ENCODE results near the gene FANCE. TPM values are rescaled to one million over a fixed set of nuclear protein-coding genes. Genes with fewer than 3 reads are reported as not detected.

FANCE gene
- total RNA-seq, 1 experiment from 2014 or later = 13.3 TPM

DNA sequence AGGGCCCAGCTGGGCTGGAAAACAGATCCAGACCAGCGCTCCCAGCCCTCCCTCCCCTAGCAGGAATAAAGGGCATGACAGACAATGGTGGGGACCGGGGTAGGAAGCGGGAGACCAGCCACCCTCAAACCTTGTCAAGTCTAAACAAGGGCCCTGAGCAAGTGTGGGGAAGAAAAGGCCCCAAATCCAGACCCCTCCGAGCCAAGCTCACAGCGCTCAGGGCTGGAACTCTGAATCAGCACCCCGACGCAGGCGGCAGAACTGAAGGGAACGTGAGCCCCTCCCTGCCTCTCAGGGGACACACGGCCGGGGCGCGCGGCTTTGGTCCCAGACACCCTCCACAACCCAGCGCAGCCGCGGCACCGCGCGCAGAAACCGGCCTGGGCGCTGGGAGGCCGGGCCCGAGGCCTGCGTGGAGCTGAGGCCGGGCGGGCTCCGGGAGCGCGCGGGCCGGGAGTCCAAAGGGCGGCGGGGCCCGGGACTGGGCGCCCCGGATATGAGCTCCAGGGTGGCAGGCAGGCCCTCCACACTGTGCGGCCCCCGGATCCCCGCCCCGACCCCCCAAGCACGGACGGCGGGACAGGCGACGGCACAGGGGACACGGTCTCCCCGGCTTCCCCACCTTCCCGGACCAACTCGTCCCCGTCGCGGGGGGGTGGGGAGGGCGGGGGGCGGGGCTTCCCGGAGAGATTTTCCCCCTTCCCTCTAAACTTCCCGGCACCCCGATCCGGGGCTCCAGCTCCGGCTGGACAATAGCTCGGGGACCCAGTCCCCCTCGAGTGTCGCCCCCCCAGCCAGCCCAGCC, 44.1 kb downstream of the FANCE start:
- Mint-ChIP-seq H3K9me3 (ENCODE audit: unreplicated experiment) (no peaks in the 10 kb centered on the region), H3K36me3 (ENCODE audit: insufficient read depth, unreplicated experiment) (no peaks in the 10 kb centered on the region), H3K27ac (ENCODE audit: low read depth, unreplicated experiment) (no peak overlapping the region), H3K4me3 (ENCODE audit: unreplicated experiment) (peak overlapping the region; percentile 73), H3K4me1 (ENCODE audit: insufficient read depth, unreplicated experiment) (peaks cover 19% of the 10 kb centered on the region), H3K27me3 (ENCODE audit: insufficient read depth, unreplicated experiment) (no peaks in the 10 kb centered on the region)
- no TSS peak for BruUV-seq (replicated peaks)
- ChIA-PET CTCF (interaction anchor here (0.6 kb wide), 1 partner anchor 28 kb away, joined by 3 read pairs; no protein-coding TSS in a partner anchor), POLR2A (interaction anchor here (0.5 to 4.7 kb wide), 13 partner anchors 10 to 1183 kb away, joined by 3 to 45 read pairs (median 3); partner anchors contain the start of gene RPL10A)
- TF ChIP-seq, protein P1, sequence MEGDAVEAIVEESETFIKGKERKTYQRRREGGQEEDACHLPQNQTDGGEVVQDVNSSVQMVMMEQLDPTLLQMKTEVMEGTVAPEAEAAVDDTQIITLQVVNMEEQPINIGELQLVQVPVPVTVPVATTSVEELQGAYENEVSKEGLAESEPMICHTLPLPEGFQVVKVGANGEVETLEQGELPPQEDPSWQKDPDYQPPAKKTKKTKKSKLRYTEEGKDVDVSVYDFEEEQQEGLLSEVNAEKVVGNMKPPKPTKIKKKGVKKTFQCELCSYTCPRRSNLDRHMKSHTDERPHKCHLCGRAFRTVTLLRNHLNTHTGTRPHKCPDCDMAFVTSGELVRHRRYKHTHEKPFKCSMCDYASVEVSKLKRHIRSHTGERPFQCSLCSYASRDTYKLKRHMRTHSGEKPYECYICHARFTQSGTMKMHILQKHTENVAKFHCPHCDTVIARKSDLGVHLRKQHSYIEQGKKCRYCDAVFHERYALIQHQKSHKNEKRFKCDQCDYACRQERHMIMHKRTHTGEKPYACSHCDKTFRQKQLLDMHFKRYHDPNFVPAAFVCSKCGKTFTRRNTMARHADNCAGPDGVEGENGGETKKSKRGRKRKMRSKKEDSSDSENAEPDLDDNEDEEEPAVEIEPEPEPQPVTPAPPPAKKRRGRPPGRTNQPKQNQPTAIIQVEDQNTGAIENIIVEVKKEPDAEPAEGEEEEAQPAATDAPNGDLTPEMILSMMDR (IDR thresholded peaks at IDR 0.05; ENCODE audit: unreplicated experiment) = no peak
- intact Hi-C loops (cut with micrococcal nuclease) = no loop called here
- DNase-seq (ENCODE audit: unreplicated experiment) = no peak

GRCh38 chr6:35496841-35497570, 44.9 kb downstream of the FANCE start, which contains the start of gene TEAD3:
Gene TEAD3 (minus strand): TSS chr6:35497079.
- no TSS peak for BruUV-seq (replicated peaks)
- TF ChIP-seq, protein P1 (IDR thresholded peaks at IDR 0.05; ENCODE audit: unreplicated experiment) = peak; percentile 31
- H3K27ac Mint-ChIP-seq (ENCODE audit: low read depth, unreplicated experiment) = no peak within 1 kb of the TSS
- ChIA-PET POLR2A (interaction anchor here (0.5 to 4.7 kb wide), 14 partner anchors 10 to 1182 kb away, joined by 3 to 45 read pairs (median 4); partner anchors contain the start of genes PPARD and RPL10A), CTCF (interaction anchor here (0.6 to 1.3 kb wide), 2 partner anchors 27 to 240 kb away, joined by 3 read pairs; partner anchors contain the start of gene ARMC12)
- H3K4me3 Mint-ChIP-seq (ENCODE audit: unreplicated experiment) = peak within 1 kb of the TSS; percentile 73
- DNase-seq (ENCODE audit: unreplicated experiment) = peak; percentile 64
- no peaks in the 10 kb centered on the region for H3K9me3 Mint-ChIP-seq (ENCODE audit: unreplicated experiment)
- peaks cover 17% of the 10 kb centered on the region for H3K4me1 Mint-ChIP-seq (ENCODE audit: insufficient read depth, unreplicated experiment)
- intact Hi-C loops (cut with micrococcal nuclease) = no loop called here
- H3K27me3 Mint-ChIP-seq (ENCODE audit: insufficient read depth, unreplicated experiment) = no peaks in the 10 kb centered on the region
- H3K36me3 Mint-ChIP-seq (ENCODE audit: insufficient read depth, unreplicated experiment) = no peaks in the 10 kb centered on the region

DNA sequence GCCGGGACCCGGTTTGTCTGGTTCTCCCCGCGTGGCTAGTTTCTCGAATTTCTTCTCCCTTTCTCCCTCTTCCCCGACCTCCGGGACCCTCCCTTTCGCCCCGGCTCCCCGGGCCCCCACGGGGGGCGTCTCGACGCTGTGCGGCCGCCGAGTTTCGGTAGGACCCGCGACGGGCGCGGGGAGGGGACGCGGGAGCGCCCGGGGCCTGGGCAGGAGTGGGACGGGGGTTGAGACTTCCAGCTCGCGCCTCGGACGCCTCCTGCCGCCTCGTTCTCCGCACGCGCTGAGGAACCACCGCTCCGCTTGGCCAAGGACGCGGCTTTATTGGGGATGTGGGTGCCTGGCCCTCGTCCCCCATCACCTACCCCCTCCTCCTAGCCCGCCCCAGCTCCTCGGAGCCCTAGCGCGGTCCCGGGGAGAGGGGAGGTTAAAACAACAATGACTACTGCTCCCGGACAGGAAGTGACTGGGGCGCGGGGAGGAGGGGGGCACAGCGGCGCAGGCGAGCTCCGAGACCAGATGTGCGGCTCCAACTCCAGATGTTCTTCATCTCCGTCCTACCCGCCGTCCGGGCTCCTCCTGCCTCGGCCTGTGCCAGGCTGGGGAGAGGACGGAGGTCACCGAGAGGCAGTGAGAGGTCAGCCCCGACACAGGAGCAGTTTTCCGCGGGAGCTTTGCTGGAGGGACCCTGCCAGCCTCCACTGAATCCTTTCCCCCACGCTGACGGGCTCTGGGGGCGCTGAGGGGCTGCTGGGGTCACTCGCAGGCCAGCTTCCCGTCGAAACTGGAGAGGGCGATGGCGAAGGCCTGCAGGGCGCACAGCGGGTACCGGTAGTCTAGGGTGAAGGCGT, 45.7 kb downstream of the FANCE start:
- CTCF ChIA-PET = interaction anchor here (1.3 to 1.4 kb wide), 2 partner anchors 30 to 239 kb away, joined by 3 to 4 read pairs; partner anchors contain the start of genes ARMC12 and RPL10A
- Mint-ChIP-seq H3K27me3 (ENCODE audit: insufficient read depth, unreplicated experiment) (no peaks in the 10 kb centered on the region), H3K27ac (ENCODE audit: low read depth, unreplicated experiment) (no peak overlapping the region), H3K9me3 (ENCODE audit: unreplicated experiment) (no peaks in the 10 kb centered on the region), H3K4me3 (ENCODE audit: unreplicated experiment) (peak overlapping the region; percentile 68), H3K36me3 (ENCODE audit: insufficient read depth, unreplicated experiment) (no peaks in the 10 kb centered on the region), H3K4me1 (ENCODE audit: insufficient read depth, unreplicated experiment) (peaks cover 13% of the 10 kb centered on the region)
- DNase-seq (ENCODE audit: unreplicated experiment) = peak; percentile 55
- POLR2A ChIA-PET = interaction anchor here (0.5 to 4.7 kb wide), 9 partner anchors 11 to 156 kb away, joined by 3 to 45 read pairs (median 5); partner anchors contain the start of genes FANCE, PPARD and RPL10A
- intact Hi-C loops (cut with micrococcal nuclease) = no loop called here
- TSS peak; percentile 51 for BruUV-seq (replicated peaks)
- TF ChIP-seq, protein P1 (IDR thresholded peaks at IDR 0.05; ENCODE audit: unreplicated experiment) = no peak
